ENCODE measurements around the gene FAM25A. TPM values are rescaled to one million over a fixed set of nuclear protein-coding genes. Genes with fewer than 3 reads are reported as not detected.

FAM25A gene
- total and polyA plus RNA-seq, 2 experiments from 2014 or later = not detected

DNA sequence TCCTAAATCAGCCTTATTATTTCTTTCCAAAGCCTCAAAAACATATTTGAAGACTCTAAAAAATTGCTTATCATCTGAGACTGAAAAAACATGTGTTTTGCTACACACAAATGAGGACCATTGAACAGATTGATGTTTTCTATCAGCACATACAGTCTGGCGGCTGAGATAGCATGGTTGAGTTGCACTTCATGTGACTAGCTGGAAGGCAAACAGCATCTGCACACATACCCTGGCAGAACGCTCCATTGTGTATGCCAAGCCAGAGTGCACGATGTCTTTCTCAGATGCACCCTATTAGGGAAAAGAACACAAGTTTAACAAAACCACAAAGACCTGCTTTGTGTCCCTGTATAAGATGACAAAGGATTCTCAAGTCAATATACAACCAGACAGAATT is 33.0 kb downstream of the FAM25A start:
- 80% methylated on average over 3 of the region's 3 CpGs for WGBS (ENCODE audit: low lambda C conversion rate, missing lambda C conversion rate)
- Histone ChIP-seq H3K79me2 (no peaks in the 10 kb centered on the region), H2AFZ (no peak overlapping the region), H3K4me1 (ENCODE audit: insufficient read depth) (no peaks in the 10 kb centered on the region), H3K9me2 (replicated peaks; ENCODE audit: insufficient read depth) (no peaks in the 10 kb centered on the region), H3K27me3 (no peaks in the 10 kb centered on the region), H3K36me3 (replicated peaks; ENCODE audit: insufficient read depth, low read depth) (no peaks in the 10 kb centered on the region), H3K9me3 (ENCODE audit: low read depth) (no peaks in the 10 kb centered on the region), H3K4me3 (no peak overlapping the region), H3K4me2 (no peak overlapping the region), H4K20me1 (ENCODE audit: insufficient read depth, poor library complexity, severe bottlenecking) (no peaks in the 10 kb centered on the region), H3K27ac (no peak overlapping the region)
- TF ChIP-seq, protein P1, sequence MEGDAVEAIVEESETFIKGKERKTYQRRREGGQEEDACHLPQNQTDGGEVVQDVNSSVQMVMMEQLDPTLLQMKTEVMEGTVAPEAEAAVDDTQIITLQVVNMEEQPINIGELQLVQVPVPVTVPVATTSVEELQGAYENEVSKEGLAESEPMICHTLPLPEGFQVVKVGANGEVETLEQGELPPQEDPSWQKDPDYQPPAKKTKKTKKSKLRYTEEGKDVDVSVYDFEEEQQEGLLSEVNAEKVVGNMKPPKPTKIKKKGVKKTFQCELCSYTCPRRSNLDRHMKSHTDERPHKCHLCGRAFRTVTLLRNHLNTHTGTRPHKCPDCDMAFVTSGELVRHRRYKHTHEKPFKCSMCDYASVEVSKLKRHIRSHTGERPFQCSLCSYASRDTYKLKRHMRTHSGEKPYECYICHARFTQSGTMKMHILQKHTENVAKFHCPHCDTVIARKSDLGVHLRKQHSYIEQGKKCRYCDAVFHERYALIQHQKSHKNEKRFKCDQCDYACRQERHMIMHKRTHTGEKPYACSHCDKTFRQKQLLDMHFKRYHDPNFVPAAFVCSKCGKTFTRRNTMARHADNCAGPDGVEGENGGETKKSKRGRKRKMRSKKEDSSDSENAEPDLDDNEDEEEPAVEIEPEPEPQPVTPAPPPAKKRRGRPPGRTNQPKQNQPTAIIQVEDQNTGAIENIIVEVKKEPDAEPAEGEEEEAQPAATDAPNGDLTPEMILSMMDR (IDR thresholded peaks at IDR 0.05; ENCODE audit: poor library complexity) = no peak
- TF ChIP-seq EZH2 (IDR thresholded peaks at IDR 0.05; ENCODE audit: borderline replicate concordance) (no peak), EZH2phosphoT487 (IDR thresholded peaks at IDR 0.05; ENCODE audit: low read depth, severe bottlenecking, unreplicated experiment) (no peak)
- no peak for DNase-seq (ENCODE audit: low spot score)

DNA sequence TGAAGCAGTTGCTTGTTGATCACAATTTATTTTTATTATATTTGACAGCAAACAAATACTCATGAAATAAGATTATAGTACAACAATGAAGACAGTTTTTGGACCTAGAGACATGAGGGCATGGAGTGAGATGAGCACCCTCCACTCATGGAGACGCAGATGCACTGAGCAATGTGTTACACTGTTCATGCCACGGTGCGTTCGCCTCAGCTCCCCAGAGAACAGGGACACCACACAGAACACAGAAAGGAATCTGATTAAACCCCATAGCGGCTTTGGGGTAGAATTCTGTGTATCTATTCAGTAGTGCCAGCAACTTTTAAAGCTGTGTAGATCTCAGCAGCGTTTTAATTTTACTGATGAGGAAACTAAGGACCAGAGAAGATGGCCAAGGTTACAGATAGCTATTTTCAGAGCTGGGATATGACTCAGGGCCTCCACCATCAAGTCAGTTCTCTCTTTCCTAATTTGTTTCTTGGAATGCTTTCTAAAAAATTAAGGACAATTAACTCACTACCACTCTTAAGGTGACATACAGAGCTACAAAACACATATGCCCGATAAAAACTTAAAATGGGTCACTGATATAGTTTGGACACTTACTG is 33.6 kb downstream of the FAM25A start:
- TF ChIP-seq, protein P1 (IDR thresholded peaks at IDR 0.05; ENCODE audit: poor library complexity) = no peak
- TF ChIP-seq EZH2 (IDR thresholded peaks at IDR 0.05; ENCODE audit: borderline replicate concordance) (no peak), EZH2phosphoT487 (IDR thresholded peaks at IDR 0.05; ENCODE audit: low read depth, severe bottlenecking, unreplicated experiment) (no peak)
- Histone ChIP-seq H2AFZ (no peak overlapping the region), H3K27ac (no peak overlapping the region), H3K4me3 (no peak overlapping the region), H3K4me2 (no peak overlapping the region), H3K79me2 (no peaks in the 10 kb centered on the region), H3K36me3 (replicated peaks; ENCODE audit: insufficient read depth, low read depth) (no peaks in the 10 kb centered on the region), H4K20me1 (ENCODE audit: insufficient read depth, poor library complexity, severe bottlenecking) (no peaks in the 10 kb centered on the region), H3K9me3 (ENCODE audit: low read depth) (no peaks in the 10 kb centered on the region), H3K27me3 (no peaks in the 10 kb centered on the region), H3K9me2 (replicated peaks; ENCODE audit: insufficient read depth) (no peaks in the 10 kb centered on the region), H3K4me1 (ENCODE audit: insufficient read depth) (no peaks in the 10 kb centered on the region)
- 96% methylated on average over 7 of the region's 7 CpGs for WGBS (ENCODE audit: low lambda C conversion rate, missing lambda C conversion rate)
- no peak for DNase-seq (ENCODE audit: low spot score)

DNA sequence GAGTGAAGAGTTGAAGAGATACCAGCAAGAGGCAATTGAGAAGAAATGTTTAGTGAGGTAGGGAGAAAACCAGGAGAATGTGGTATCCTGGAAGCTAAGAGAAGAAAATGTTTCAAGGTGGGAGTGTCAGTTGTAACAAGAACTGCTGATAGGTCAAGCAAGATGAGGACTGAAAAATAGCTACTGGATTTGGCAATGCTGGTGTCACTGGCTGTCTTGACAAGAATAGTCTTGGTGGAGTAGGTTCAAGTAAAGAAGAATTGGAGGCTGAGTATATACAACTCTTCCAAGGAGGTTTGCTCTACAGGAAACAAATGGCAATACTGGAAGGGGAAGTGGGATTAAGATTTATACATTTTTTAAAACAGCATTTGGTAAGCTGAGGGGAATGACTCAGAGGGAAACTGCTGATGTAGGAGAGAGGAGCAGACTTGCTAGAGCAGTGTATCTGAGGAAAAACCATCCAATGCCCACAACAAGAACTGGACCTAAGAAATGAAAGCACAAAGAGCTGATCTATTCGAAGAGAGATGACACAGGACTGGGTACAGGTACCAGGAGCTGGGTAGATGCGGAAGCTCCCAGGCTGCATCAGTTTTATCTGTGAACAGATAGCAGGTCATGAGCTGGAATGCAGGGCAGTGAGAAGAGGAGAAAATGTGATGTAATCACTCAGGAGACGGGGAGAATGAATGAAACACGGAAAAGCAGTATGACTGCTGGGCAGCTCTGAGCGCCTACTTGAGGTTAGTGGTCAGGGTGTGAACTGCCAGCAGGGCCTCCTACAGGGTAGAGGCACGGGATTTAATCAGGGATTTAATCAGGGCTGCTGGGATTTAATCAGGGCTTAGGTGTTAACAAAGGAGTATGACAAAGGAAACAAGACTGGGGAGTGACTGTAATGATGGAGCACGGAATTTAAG is 34.5 kb downstream of the FAM25A start:
- Histone ChIP-seq H3K4me1 (ENCODE audit: insufficient read depth) (no peaks in the 10 kb centered on the region), H4K20me1 (ENCODE audit: insufficient read depth, poor library complexity, severe bottlenecking) (no peaks in the 10 kb centered on the region), H3K9me3 (ENCODE audit: low read depth) (no peaks in the 10 kb centered on the region), H3K4me3 (no peak overlapping the region), H3K36me3 (replicated peaks; ENCODE audit: insufficient read depth, low read depth) (peaks cover 1% of the 10 kb centered on the region), H3K27ac (peak overlapping the region; percentile 47), H3K79me2 (no peaks in the 10 kb centered on the region), H3K4me2 (no peak overlapping the region), H3K27me3 (no peaks in the 10 kb centered on the region), H2AFZ (no peak overlapping the region), H3K9me2 (replicated peaks; ENCODE audit: insufficient read depth) (no peaks in the 10 kb centered on the region)
- DNase-seq (ENCODE audit: low spot score) = peak; percentile 24
- TF ChIP-seq EZH2 (IDR thresholded peaks at IDR 0.05; ENCODE audit: borderline replicate concordance) = no peak
- no peak for TF ChIP-seq EZH2phosphoT487 (IDR thresholded peaks at IDR 0.05; ENCODE audit: low read depth, severe bottlenecking, unreplicated experiment)
- TF ChIP-seq, protein P1 (IDR thresholded peaks at IDR 0.05; ENCODE audit: poor library complexity) = no peak
- WGBS (ENCODE audit: low lambda C conversion rate, missing lambda C conversion rate) = 72% methylated on average over 7 of the region's 7 CpGs

All from hepatocyte (in vitro differentiated cells).